Suprapubic skin (tissue), 4 donors: ENCODE measurements around the gene SLC4A1.

Source experiments
- CTCF ChIP-seq, 2 donors: fragments of 200-600 bp in 1 of 2; fragments of 450-650 bp in 1 of 2; sonication (generic) in 1 of 2; IDR thresholded peaks; one replicate each; pipeline ENCODE4 v1.5.1; 2016 to 2019; ENCODE audit warnings: antibody characterized with exemption in 2 of 2, mild to moderate bottlenecking in 1 of 2, moderate library complexity in 1 of 2
- POLR2A ChIP-seq, 2 donors: fragments of 450-650 bp; IDR thresholded peaks; one replicate each; pipeline ENCODE4 v1.6.1; 2017; ENCODE audit warnings: antibody characterized with exemption in 2 of 2, mild to moderate bottlenecking in 2 of 2, moderate library complexity in 2 of 2
- POLR2AphosphoS5 ChIP-seq, 3 donors: sonication (generic); formaldehyde crosslinking; IDR thresholded peaks; one replicate each; pipeline ENCODE4 v1.6.1; 2017; ENCODE audit warnings: antibody characterized with exemption in 3 of 3

GRCh38 chr17:44216173-44216572, 51.8 kb downstream of the SLC4A1 start:
- no peak for TF ChIP-seq CTCF (IDR thresholded peaks at IDR 0.05)
- no peak for TF ChIP-seq POLR2A (IDR thresholded peaks at IDR 0.05)
- no peak for TF ChIP-seq POLR2AphosphoS5 (IDR thresholded peaks at IDR 0.05)
